Erythroblast (primary cell): Measurements from ENCODE around the gene JPT2.

Experiments used
- GATA1 ChIP-seq: IDR thresholded peaks from 2 replicates; pipeline ENCODE4 v1.6.1; 2011; ENCODE audit warnings: low read depth, mild to moderate bottlenecking, control low read depth, low read length, moderate library complexity
- POLR2A ChIP-seq: IDR thresholded peaks from 2 replicates; pipeline ENCODE4 v1.6.1; 2011; ENCODE audit warnings: mild to moderate bottlenecking, low read length

- TF ChIP-seq POLR2A (no peak), GATA1 (no peak)
Measured at GRCh38 chr16:1680361-1680760, 2.3 kb downstream of the JPT2 start.
